NCI-H2171 (cell line): Measurements from ENCODE around the gene CSF1R.
"Not testable (repeated sequence)": the region's sequence is repeated elsewhere in the genome, so short reads cannot be mapped to it uniquely, and the experiment has no call there.

Experiments
- DNase-seq: peaks from one replicate; lab custom pipeline; 2025; lab: John Stamatoyannopoulos, UW

Gene CSF1R

DNA sequence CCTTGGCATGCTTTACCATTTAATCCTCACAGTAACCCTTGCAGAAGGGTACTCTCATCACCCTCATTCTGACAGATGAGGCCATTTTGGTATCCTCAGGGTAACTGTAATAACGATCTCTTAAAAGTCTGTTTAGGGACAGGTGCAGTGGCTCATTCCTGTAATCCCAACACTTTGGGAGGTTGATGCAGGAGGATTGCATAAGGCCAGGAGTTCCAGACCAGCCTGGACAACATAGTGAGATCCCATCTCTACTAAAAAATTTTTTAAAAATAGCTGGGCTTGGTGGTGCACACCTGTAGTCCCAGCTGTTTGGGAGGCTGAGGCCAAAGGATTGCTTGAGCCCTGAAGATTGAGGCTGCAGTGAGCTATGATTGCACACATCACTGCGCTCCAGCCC, 31.8 kb downstream of the CSF1R start:
- DNase-seq: no peak

GRCh38 chr5:150053713-150054392, 32.5 kb downstream of the CSF1R start:
- no peak for DNase-seq

DNA sequence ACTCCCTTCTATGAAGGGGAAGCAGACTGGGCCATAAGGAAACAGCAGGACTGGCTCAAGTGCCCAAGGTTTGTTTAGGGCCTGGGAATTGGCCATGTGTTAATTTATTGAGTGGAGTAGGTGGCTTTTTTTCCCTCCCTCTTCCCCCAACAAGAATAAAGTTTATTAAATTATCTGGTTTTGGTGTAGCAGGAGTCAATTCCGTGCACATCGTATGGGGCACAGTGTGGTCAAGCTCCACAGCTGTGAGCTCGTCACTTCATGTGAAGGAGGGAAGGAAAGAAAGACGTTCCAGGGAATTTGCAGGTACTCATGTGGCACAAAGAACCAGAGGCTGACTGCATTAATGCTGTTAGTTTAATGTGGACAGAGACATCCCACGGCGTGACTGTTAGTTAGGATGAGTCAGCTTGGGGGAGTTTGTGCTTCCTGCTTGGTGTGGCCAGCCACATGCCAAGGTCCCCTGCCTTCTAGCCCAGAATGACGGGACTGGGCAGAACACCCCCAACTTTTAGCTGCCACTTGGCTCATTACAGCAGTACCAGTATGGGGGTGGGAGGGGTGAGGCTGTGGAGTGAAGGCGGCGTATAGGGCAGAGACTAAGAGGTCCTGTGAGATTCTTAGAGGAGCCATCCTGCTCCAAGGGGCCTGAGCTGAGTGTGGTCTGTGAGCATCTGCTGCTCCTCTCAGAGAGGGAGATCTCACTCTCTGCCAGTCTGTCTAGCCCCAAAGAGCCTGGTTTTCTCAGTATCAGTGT, 33.2 kb downstream of the CSF1R start:
- no peak for DNase-seq

- no peak for DNase-seq
Measured at GRCh38 chr5:150052226-150052955, 34.0 kb downstream of the CSF1R start.

GRCh38 chr5:150051657-150052195, 34.6 kb downstream of the CSF1R start:
- no peak for DNase-seq

DNA sequence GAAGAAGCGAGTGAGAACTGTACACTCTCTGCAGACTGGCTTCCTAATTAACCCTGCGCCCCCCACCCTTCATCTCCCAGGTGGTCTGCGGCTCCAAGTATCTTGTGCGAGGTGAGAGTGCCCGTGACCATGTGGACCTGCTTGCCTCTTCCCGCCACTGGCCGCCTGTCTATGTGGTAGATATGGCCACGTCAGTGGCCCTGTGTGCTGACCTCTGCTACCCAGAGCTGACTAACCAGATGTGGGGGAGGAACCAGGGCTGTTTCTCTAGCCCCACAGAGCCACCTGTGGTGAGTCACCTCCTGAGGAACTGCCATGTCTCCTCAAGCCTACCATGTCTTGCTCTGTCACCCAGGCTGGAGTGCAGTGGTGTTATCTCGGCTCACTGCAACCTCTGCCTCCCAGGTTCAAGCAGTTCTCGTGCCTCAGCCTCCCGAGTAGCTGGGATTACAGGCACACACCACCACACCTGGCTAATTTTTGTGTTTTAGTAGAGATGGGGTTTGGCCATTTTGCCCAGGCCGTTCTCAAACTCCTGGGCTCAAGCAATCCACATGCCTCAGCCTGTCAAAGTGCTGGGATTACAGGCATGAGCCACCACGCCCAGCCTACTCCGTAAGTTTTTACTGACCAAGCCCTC, 36.1 kb downstream of the CSF1R start:
- not testable (repeated sequence) for DNase-seq

GRCh38 chr5:150046031-150046430, 40.3 kb downstream of the CSF1R start:
- DNase-seq: no peak

- no peak for DNase-seq
Measured at GRCh38 chr5:150045549-150045948, 40.8 kb downstream of the CSF1R start.

DNA sequence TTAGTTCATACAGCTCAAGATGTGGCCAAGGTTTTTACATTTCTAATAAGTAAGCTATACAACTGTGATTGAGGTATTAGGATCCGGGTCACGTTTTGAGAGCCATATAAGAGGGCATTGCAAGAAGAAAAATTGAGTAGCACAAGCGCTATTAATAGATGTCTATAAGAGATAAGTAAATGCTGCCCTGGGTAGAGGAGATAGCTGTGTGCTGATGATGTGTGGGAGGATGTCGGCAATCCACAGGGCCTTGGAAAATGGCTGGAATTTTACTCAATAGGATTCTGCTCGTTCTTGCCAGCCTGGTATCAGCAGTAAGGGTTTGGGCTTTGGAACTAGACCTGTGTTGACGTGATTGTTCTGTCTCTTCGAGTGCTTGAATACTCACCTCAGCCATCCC, 41.6 kb downstream of the CSF1R start:
- DNase-seq: no peak

DNA sequence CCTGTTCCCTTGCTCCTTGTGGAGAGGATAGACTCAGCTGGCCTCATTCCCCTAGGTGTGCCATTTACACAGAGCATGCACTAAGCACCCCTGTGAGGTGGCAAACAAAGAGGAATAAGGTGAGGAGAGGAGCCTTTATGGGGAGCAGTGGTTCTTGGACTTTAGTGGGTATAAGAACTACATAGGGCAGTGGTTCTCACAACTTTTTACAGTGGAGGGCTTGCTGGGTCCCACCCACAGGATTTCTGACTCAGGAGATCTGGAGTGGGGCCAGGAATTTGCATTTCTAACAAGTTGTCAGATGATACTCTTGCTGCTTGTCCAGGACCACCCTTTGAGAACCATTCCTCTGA, 42.0 kb downstream of the CSF1R start:
- no peak for DNase-seq

- DNase-seq: no peak
Measured at GRCh38 chr5:150043657-150044328, 42.6 kb downstream of the CSF1R start.

- no peak for DNase-seq
Measured at GRCh38 chr5:150042459-150042858, 43.9 kb downstream of the CSF1R start.

DNA sequence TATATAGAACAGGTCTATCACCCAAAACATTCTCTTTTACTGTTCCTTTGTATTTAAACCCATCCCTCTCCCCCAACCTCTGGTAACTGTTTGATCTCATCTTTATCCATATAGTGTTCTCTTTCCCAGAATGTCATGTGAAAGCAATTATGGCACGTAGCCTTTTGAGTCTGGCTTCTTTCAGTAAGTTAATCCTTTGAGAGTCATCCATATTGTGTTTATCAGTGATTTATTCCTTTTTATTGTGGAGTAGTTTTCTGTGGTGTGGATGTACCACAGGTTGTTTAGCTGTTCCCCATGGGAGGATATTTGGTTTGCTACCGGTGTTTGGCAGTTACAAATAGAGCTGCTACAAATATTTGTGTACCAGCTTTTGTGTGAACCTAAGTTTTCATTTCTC, 47.8 kb downstream of the CSF1R start:
- DNase-seq: no peak

DNA sequence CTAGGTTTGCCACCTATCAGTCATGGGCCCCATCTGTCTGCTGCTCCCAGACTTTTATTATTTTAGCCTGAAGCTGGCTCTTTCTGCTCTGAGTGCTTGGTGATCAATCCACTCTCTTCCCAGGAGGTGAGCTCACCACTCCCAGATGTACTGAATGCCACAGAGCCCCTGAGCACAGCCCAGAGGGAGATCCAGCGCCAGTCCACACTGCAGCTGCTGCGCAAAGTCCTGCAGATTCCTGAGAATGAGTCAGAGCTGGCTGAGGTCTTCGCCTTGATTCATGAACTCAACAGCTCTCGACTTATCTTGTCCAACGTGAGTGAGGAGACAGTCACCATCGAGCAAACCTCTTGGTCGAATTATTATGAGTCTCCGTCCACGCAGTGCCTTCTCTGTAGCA, 49.8 kb downstream of the CSF1R start:
- DNase-seq: no peak

DNA sequence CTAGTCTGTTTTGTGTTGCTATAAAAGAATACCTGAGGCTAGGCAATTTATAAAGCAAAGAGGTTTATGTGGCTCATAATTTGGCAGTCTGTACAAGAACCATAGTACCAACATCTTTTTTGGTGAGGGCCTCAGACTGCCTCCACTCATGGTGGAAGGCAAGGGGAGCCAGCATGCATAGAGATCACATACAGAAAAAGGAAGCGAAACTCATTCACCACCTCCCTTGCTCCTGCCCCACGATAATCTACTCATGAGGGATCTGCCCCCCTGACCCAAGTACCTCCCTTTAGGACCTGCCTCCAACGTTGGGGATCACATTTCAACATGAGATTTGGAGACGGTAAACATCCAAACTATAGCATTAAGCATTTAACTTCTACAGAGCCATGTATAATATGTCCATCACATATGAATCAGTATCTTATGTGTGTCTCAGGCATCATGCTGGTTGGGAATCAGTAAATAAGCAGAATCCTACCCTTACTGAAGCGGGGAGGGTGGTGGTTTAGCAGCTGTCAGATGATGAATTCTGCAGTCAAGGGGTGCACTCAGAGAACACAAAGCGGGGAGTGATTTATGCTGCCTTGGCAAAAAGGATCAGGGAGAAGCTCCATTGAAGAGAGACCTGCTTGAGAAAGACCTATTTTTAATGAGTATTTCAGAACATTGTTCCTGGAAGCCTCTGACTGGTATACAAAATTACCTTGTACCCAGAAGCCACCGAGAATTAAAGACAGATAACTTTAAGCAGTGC, 51.0 kb downstream of the CSF1R start:
- DNase-seq: no peak

- no peak for DNase-seq
Measured at GRCh38 chr5:150034662-150035061, 51.7 kb downstream of the CSF1R start.

DNA sequence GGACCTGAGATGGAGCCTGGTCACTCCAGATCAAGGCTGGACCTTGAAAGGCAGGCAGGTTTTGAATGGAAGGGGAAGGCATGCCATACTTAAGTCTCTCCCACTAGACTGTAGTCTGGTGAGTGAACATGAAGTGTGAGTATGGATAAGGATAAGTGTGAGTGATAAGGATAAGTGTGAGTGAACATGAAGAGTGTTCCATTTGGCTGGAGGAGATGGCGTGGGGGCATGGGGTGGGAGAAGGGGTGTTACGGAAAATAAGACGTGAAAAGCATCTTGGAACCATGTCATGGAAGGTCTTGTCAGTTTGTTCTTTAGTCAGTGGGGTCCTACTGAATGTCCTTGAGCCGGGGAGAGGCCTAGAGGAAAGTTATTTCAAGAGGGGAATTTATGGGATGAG, 53.0 kb downstream of the CSF1R start:
- DNase-seq: no peak

DNA sequence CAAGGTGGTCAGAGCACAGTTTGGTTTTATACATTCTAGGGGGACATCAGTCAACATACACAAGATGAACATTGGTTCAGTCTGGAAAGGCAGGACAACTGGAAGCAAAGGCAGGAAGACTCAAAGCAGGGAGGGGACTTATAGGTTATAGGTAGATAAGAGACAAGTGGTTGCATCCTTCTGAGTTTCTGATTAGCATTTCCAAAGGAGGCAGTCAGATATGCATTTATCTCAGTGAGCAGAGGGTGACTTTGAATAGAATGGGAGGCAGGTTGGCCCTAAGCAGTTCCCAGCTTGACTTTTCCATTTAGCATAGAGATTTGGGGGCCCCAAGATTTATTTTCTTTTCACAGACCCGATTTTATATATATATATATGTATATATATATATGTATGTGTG, 58.3 kb downstream of the CSF1R start:
- not testable (repeated sequence) for DNase-seq

GRCh38 chr5:150026682-150027172, 59.6 kb downstream of the CSF1R start:
- no peak for DNase-seq

- DNase-seq: no peak
Measured at GRCh38 chr5:150024346-150024984, 61.9 kb downstream of the CSF1R start.
